Psoas muscle (tissue), 8 donors: ENCODE data around the gene HERC5. TPM values are rescaled to one million over a fixed set of nuclear protein-coding genes. Genes with fewer than 3 reads are reported as not detected.
"Not testable (repeated sequence)": the region's sequence is repeated elsewhere in the genome, so short reads cannot be mapped to it uniquely, and the experiment has no call there.

Experiments
- ATAC-seq, 4 donors: fragments of 200-7000 bp; cut with Tn5 transposase; one replicate each; pipeline ENCODE4 v1.9.1; 2020; ENCODE audit warnings: moderate library complexity in 3 of 4, mild to moderate bottlenecking in 2 of 4
- DNase-seq, 2 donors: peaks; one replicate each; pipeline ENCODE4 v3.0.0-alpha.2; 2020
- H3K27ac ChIP-seq: fragments of 200-600 bp; one replicate; pipeline ENCODE4 v1.8.0; 2022
- H3K27me3 ChIP-seq, 3 donors: fragments of 200-600 bp in 1 of 3; one replicate each; pipeline versions ENCODE4 v1.6.1 to v1.8.0; 2013 to 2022; ENCODE audit warnings: low read length in 2 of 3, mild to moderate bottlenecking in 2 of 3, moderate library complexity in 1 of 3; ENCODE audit not compliant: insufficient read depth in 3 of 3
- H3K36me3 ChIP-seq, 2 donors: fragments of 200-600 bp in 1 of 2; one replicate each; pipeline versions ENCODE4 v1.6.1 to v1.8.0; 2013 to 2022; ENCODE audit warnings: low read depth in 1 of 2, mild to moderate bottlenecking in 1 of 2, moderate library complexity in 1 of 2; ENCODE audit not compliant: insufficient read depth in 1 of 2
- H3K4me1 ChIP-seq: fragments of 200-600 bp; one replicate; pipeline ENCODE4 v1.8.0; 2022
- H3K4me3 ChIP-seq: fragments of 200-600 bp; one replicate; pipeline ENCODE4 v1.8.0; 2022; ENCODE audit warnings: mild to moderate bottlenecking
- H3K9me3 ChIP-seq: fragments of 200-600 bp; one replicate; pipeline ENCODE4 v1.8.0; 2022
- WGBS, 3 donors: extraction: QIAGEN DNeasy Blood & Tissue Kit; methylation state at CpG; one replicate each; pipeline versions ENCODE4 v1.1.6 to v1.1.7; 2013; 5-methylcytosine and 5-hydroxymethylcytosine counted together
- intact Hi-C, 2 donors: fragments of 100-400 bp; cut with DNase I; formaldehyde crosslinking; loops; one replicate each; pipeline versions ENCODE4 v1.11.0 to v1.14.2; 2022
- polyA plus RNA-seq, 3 donors: library from polyadenylated mRNA; stranded (reverse); fragments of 200-250 nt; gene quantifications; one replicate each; pipeline ENCODE4 v1.2.3, GENCODE V29; 2013
- total RNA-seq, 4 donors: library from RNA; stranded (reverse); fragmentation: NEBNext Ultra II Directional in 2 of 4; extraction: Animal tissue kit (Norgen Biotek cat#: 25700) in 2 of 4; gene quantifications; one replicate each; pipeline versions ENCODE4 v1.2.1 to v1.2.4, GENCODE V29; 2021 to 2023
- TF ChIP-seq, protein P1 (sequence below): fragments of 200-600 bp; IDR thresholded peaks from one replicate; pipeline ENCODE4 v1.8.0; 2022; ENCODE audit warnings: antibody characterized with exemption
- donor health status: healthy with polysubstance abuse.
- donor health status: DM: no; HTN: no; CAD: no; lungs with moderate emphysema.
- donor health status: Bipolar disorder and iron deficiency.
- donor health status: healthy.
- donor health status: DM: yes; HTN: yes; CAD: no.
- donor health status: DM: no; HTN: no; CAD: no.
- donor health status: DM: no; HTN: no; CAD: no.
- donor health status: DM: yes; HTN: yes; CAD: no.

Gene HERC5
- total and polyA plus RNA-seq, 7 donors: 0.42 to 2.8 (median 0.79) TPM

DNA sequence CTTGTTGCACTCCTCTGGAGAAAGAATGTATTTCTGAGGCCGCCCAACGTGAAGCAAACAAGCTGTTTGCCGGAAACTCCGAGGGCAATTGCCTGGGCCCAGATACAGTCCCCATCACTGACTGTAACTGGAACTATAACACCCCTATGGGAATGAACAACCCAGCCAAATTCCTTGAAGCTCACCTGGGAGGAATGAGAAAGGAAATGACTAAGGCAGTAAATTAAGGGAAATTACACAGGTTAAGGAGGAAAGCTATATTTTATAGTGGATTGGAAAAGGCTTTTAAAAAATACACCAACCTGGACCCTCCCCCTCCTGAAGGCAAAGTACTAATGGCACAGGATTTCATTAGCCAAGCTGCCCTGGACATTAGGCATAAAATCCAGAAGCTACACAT lies 11.7 kb upstream of the HERC5 start:
- TF ChIP-seq, protein P1, sequence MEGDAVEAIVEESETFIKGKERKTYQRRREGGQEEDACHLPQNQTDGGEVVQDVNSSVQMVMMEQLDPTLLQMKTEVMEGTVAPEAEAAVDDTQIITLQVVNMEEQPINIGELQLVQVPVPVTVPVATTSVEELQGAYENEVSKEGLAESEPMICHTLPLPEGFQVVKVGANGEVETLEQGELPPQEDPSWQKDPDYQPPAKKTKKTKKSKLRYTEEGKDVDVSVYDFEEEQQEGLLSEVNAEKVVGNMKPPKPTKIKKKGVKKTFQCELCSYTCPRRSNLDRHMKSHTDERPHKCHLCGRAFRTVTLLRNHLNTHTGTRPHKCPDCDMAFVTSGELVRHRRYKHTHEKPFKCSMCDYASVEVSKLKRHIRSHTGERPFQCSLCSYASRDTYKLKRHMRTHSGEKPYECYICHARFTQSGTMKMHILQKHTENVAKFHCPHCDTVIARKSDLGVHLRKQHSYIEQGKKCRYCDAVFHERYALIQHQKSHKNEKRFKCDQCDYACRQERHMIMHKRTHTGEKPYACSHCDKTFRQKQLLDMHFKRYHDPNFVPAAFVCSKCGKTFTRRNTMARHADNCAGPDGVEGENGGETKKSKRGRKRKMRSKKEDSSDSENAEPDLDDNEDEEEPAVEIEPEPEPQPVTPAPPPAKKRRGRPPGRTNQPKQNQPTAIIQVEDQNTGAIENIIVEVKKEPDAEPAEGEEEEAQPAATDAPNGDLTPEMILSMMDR: no peak
- Histone ChIP-seq H3K9me3 (no peaks in the 10 kb centered on the region), H3K27me3 (no peaks in the 10 kb centered on the region), H3K36me3 (no peaks in the 10 kb centered on the region), H3K4me3 (no peak overlapping the region), H3K27ac (no peak overlapping the region), H3K4me1 (no peaks in the 10 kb centered on the region)
- intact Hi-C loops: no loop called here
- ATAC-seq: no peak
- WGBS, 3 donors: 67 to 72% (median 71%) methylated on average over 4 of the region's 4 CpGs
- no peak for DNase-seq

- intact Hi-C loops: no loop called here
These were observed 10.8 kb upstream of the HERC5 start for GRCh38 chr4:88446124-88446523.

GRCh38 chr4:88447371-88448095 lies 9.4 kb upstream of the HERC5 start:
- H3K4me1 ChIP-seq: no peaks in the 10 kb centered on the region
- DNase-seq: no peak
- WGBS, 3 donors: 75 to 82% (median 82%) methylated on average over 5 of the region's 5 CpGs
- H3K4me3 ChIP-seq: no peak overlapping the region
- no peak overlapping the region for H3K27ac ChIP-seq
- no peaks in the 10 kb centered on the region for H3K9me3 ChIP-seq
- ATAC-seq: no peak
- no peaks in the 10 kb centered on the region for H3K27me3 ChIP-seq
- no peaks in the 10 kb centered on the region for H3K36me3 ChIP-seq
- TF ChIP-seq, protein P1: no peak
- intact Hi-C loops: no loop called here

More at GRCh38 chr4:88446124-88446523, 10.8 kb upstream of the HERC5 start:
- H3K36me3 ChIP-seq: no peaks in the 10 kb centered on the region
- no peak overlapping the region for H3K4me3 ChIP-seq
- H3K9me3 ChIP-seq: no peaks in the 10 kb centered on the region
- TF ChIP-seq, protein P1: no peak
- WGBS, 3 donors: 67 to 70% (median 67%) methylated on average over 3 of the region's 3 CpGs
- ATAC-seq: no peak
- H3K27ac ChIP-seq: no peak overlapping the region
- DNase-seq: no peak
- H3K4me1 ChIP-seq: no peaks in the 10 kb centered on the region
- no peaks in the 10 kb centered on the region for H3K27me3 ChIP-seq

DNA sequence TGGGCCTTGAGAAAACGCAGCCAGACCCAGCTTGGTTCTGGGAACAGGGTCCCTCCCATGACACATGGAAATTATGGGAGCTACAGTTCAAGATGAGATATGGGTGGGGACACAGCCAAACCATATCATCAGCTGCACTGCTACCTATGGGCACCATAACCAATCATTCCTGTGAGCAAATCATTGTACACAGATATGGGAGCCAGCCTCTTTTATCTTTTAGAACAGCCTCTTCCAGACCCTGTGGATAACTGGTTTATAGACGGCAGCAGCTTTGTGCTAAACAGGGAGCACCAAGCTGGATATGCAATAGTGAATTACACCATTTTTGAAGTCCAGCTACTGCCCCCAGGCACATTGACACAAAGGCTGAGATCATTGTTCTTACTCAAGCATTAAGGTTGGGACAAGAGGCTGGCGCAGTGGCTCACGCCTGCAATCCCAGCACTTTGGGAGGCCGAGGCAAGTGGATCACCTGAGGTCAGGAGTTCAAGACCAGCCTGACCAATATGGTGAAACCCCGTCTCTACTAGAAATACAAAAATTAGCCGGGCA lies 8.6 kb upstream of the HERC5 start:
- intact Hi-C loops: not testable (repeated sequence)
- 91 to 97% (median 96%) methylated on average over 7 of the region's 7 CpGs for WGBS, 3 donors

GRCh38 chr4:88448889-88449288 lies 8.0 kb upstream of the HERC5 start:
- ATAC-seq (no peak), DNase-seq (no peak)
- Histone ChIP-seq H3K4me3 (no peak overlapping the region), H3K36me3 (no peaks in the 10 kb centered on the region), H3K4me1 (no peaks in the 10 kb centered on the region), H3K27me3 (no peaks in the 10 kb centered on the region), H3K27ac (no peak overlapping the region), H3K9me3 (no peaks in the 10 kb centered on the region)
- intact Hi-C loops: no loop called here
- TF ChIP-seq, protein P1: no peak

More for the DNA sequence above, 8.6 kb upstream of the HERC5 start:
- not testable (repeated sequence) for H3K36me3 ChIP-seq, H3K4me1 ChIP-seq, H3K9me3 ChIP-seq, ATAC-seq, H3K4me3 ChIP-seq, H3K27ac ChIP-seq, DNase-seq, H3K27me3 ChIP-seq
